SHP77 (cell line): Measurements from ENCODE around the gene HOXB6.

ENCODE experiments used
- DNase-seq, 2 experiments: peaks; one replicate each; lab custom pipeline; 2025; lab: John Stamatoyannopoulos, UW

HOXB6 gene

DNA sequence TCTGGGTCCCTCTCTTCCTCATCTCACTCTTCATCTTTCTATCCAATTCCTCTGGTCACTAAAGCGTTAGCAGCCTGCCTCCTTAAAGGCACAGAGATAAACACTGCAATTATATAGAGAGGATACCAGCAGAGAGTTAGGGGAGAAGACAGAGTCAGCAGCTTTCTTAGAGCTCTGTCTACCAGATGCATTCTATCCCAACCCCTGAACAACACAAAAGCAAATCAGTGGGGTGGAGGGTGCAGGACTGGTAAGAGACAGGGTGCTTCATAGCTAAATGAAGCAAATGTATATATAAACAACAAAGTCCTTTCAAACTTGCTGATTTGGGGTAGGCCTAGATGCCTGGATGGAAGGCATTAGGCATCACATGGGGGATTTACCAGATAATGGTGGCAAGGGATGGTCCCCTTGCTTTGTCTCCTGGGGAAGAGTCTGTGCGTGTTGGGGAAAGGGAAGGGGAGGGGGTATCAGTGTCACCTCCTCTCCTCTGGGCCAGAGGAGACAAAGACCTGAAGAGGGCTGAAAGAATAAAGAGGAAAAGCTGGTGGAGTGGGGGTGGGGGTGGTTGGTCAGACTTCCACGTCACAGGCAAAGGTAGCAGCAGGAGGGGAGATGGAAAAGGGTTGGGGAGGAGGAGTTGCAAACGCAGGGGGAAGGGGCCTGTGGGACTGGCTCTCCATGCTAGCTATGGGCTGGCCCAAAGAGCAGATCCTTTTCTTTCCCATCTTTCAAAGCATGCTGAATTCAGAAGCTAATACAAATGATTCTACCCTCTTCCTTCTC lies 38.7 kb downstream of the HOXB6 start:
- no peak for DNase-seq

DNA sequence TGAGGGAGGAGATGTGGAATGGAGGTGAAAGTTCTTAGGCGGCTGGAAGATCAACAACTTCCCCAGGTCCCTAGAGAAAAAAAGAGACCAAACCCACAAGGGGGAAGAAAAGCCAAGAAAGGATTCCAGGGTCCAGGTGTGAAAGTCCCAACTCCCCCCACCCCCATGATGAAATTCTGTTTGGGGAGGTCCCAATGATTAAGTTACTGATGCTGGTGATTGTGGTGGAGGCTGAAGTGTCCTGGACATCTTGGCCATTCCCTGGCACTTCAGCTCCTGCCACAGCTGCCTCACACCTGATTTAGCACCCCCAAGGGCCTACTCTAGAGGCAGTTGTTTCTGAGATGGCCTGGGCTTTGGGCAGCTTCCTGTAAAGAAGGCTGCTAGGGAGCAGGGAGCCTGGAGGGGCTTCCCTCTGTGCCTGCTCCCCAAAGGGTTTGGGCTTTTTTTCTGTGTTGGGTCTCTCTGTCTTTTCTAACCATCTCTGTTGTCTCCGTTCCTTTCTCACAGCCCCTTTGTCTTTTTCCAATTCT lies 39.7 kb downstream of the HOXB6 start:
- DNase-seq = no peak

DNA sequence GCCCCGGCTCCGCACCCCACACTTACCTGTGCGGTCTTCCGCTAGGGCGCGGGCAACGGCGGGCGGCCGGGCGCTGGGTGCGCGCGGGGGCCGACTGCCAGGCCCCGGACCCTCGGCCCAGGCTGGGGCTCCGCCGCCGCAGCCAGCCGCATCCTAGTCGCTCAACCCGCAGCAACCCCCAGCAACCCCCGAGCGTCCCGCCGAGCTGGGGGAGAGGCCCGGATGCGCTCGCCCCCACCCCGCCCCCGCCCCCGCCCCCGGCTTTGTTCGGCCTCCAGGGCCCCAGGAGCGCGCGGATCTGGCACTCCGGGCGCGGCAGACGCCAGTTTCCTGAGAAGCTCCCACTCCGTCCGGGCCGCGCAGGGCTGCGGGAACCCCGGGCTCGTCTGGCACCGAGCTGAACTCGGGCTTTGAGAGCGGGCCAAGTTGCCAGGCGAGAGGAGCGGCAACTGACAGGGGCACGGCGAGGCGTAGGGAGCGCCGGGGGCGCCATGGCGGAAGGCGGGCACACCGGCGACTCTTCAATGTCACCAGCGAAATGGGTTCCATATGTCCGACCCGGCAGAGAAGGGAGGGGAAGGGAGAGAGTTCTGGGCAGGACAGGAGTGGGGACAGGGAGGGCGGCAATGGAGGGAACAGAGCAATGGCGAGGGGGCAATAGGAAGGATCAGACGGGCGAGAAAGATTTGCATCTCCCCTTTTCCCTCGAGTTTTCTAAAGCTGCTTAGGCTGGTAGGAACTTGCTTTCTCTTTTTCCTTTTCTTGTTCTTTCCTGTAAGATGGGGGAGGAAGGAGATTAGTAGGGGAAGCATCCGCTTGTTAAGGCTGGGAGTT lies 40.4 kb downstream of the HOXB6 start:
- no peak for DNase-seq

DNA sequence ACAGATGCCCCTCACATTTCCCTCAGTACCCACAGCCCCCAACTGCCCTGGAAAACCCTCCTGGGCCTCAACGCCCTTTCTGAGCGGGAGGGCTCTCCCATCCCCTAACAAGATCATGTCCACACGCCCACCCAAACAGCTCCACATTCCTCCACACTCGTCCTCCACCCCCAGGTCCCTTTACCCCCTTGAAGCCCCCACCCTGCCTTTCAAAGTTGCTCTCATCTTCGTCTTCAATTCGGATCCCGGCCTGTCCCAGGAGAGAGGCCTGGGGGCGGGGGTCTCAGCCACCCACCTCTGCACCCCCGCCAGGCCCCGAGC lies 41.0 kb downstream of the HOXB6 start:
- DNase-seq = no peak

DNA sequence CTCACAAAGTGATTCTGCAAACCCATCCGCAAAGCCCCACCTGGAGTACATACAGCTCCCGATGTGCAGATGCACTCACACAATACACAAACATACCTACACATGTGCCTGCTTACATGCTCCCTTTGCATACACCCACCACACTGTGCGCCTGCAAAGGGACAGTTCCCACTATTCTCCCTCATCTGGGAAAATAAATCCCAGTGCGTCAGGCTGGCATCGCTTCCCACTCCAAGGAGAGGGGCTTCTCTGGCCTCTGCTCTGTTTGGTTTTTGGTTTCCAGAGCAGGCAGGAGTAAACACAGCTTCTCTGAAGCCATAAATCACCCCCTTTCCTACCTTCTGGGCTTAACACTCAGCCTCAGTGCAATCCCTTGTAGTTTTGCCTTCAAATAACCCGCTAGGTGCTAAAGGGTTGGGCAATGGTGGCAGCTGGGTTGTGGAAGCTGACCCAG lies 41.4 kb downstream of the HOXB6 start:
- DNase-seq = peak; percentile 25 to 31

DNA sequence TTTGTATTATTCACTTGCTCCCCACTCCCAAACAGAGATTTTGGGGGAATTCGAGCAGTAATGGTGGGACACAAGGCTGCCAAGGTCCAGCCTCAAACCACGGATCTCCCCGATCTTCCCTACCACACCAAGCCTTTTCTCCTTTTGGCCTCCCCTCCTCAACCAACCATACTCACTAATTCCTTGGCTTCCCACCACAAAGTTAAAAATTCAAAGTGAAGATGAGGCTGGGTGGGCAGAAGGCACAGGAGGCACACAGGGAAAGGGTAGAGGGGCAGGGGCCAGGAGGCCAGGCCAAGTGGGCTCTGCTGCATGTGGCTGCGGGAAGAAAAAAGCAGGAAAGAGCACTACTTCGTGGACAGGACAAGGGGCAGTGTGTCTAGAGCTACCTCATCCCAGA lies 41.9 kb downstream of the HOXB6 start:
- no peak for DNase-seq

DNA sequence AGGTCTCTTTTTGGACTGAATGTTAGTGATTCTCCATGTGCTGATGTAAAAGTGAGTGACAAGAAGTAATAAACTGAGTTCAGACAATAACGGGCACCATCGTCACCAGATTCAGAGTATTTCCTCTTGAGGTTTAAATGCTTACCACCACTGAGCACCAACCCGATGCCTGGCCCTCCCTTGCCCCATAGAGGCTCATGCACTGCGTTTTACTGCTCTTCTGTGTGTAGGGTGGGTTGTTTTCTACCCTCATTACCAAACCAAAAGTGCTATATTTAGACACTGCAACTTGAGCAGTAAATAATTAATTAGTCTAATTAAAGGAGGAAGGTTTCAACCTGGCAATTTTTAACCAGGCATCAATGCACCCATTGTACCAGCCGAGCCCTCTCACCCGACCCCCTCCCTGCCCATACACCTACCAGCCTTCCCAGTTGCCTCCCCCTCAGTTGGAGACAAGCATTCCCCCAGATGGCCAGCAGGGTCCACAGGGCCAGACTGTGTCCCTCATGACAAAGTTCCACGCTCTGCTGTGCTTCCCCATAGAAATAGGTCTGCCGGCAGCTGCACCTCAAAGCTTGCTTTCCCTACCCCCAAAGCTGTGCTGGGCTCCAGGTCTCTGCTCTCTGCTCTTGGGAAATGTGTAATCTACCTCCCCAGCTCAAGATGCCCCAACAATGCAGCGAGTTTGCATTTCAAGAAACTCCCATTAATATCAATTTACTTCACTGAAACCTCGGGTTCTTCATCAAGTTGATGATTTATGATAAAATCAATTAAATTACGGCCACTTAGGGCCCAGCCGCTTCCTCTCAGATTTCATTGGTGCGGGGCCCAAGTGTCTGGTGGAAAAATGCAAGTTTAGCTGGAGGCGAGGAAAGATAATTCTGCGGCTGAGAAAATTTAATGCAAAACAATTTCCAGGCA lies 42.6 kb downstream of the HOXB6 start:
- peak in 1 of 2 experiments; percentile 6 for DNase-seq

DNA sequence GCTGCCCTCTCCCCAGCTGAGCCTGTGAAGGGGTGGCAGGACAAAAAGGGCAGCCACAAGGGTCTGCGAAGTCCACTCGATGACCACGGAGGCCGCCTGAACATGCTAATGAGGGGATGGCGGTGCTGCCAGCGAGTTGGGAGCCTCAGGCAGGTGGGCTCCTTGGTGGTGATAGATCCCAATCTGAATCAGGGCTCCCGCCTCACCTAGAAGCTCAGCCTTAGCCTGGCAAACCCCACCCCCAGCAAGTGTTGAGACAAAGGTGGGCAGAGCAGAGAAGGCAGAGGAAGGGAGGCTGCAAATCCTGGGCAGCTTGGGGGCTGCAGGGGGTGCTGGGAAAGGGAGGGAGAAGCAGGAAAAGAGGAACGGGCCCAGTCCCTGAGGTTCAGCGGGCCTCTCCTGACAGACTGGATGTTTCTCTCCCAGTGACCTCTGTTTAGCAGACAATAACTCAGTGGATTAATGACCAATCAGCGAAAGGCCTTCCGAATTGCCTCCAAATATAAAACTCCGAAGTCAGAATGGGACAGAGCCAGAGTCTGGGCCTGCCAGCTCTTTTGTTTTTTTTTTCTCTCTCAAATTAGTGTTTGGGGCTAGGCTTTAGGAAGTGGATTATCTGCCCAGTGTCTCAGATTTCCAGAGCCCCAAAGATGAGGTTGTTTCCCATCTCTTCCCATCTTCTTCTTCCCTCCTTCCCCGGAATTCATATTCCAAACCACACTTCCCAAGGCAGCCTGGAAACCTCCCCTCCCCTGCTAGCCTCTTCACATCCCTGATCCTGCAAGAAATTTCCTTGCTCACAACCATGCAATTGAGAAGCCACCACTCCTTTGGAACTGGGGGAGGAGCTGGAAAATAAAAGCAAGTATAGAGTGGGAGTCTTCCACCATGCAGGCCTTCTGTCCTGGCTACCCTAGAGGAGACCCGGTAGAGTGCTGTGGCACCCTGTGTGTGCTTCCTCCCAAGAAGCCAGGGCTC lies 44.7 kb downstream of the HOXB6 start:
- no peak for DNase-seq

DNA sequence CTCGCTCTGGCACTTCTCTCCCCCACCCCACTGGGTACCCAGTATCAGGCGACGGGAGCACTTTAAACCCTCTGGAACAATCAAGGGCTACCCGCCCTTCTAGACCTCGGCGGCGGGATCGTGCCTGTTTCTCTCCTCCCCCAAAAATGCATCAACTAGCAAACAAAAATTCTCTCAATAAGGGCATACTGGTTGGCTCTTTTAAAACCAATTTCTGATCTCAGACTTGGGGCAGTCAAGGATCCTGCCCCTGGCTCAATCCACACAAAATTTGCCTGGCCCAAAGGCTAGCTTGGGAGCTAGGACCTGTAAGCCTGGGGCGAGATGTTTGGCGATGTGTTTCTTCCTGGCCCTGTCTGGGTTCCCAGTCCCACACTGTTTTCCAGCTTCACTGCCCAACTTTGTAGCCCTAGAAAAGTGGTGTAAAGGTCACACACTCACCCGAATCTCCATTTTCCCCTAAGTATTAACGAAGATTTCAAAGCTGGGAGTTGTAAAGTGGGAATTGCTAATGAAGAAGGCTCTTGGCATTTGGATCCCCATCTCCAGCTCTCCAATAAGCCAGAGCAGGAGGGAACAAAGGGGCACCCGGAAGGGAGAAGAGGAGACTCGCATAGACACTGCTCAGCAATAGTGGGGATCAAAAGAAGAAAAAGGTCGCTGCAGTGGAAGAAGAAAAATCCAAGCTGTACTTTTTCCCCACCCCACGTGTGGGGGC lies 45.5 kb downstream of the HOXB6 start:
- no peak for DNase-seq

DNA sequence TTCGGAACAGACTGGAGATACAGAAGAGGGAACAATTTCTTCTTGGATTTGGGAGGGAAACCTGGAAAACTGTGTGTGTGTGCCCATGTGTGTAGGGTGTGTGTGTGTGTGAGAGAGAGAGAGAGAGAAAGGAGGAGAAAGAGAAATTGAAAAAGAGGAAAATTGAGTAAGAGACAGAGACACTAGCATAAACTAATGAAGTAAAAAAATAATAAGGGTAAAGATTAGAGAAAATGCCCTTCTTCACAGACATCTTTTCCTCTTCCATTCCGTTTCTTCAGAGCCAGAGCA lies 46.0 kb downstream of the HOXB6 start:
- no peak for DNase-seq

DNA sequence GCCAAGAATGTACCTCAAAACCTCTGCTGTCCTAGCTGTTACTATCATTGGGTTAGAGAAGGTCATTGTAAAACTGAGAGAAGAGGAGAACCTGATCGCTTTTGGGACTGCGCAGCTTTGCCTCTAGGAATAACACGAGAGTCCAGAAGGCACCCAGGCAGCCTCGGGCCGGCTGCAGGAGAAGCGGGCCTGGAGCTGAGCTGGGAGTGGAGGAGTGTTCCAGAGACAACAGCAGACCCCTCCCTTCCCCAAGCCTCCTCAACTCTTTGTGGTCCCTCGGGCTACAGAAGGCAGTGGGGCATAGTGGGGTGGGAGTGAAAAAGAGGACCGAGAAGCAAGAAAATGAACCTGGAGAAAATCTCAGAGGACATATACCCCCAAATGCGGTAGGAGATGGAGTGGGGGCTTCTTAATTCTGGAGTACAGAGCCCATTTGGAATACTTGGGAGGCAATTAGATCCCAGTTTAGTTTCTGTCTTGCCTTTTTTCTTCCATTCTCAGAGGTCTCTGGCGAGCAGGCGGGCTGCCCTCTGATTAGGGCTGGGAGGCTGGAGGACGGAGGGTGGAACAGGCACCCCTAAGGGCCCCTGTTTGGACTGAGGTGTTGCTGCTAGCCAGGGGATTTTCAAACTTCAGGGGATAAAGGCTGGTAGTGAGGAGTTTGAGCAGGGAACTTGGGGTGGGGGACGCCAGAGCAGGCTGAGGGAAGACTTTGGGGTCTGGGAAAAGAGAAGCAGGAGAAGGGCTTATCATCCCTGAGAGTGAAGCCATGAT lies 46.5 kb downstream of the HOXB6 start:
- no peak for DNase-seq

DNA sequence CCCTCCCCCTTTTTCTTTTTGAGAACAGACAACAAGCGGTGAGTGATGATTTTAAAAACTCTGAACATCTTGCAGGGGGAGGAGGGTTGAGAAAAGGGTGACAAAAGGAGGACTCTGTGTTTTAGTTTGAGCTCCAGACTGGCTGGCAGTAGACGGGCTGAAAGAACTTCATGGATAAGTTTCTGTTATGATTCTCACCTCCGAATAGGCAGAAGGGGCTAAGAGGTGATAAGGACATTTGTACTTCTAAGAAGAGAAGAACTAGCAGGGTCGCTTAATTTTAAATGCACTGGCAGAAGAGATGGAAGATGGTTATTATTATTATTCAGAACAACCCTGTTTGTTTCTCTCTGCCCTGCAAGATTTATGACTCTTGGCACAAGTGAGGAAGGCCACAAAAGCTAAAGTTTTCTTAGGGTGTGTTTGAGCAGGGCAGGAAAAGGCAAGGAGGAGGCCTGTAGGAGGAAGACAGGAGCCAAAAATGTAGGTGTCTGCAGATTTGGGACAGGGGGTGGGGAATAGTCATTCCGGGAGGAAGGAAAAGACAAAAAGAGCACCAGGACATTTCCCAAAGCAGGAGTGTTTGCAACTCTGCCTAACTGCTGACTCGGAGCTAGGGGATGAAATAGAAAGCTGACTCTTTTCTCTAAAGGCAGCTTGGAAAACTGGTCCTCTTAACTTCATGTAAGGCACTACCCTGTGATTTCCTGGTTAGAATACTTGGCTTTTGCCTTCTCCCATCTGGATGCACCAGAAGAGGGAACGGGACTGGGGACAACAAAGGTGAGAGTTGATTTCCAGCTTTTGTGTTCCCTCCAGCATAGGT lies 48.0 kb downstream of the HOXB6 start:
- no peak for DNase-seq

DNA sequence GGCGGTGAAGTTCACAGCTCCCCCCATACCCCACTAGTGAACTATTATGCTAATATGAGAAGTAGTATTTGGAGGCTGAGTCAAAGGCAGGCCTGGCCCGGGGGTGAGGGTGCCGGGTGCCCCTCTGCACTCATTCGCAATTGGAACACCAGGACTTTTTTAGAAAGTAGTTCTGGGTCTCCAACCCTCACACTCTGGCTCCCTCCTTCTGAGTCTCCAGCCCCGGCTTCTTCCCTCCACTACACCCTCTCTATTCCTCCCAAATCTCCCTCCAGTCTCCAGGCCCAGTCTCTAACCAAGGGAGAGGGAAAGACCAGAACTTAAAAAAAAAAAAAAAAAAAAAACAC lies 48.6 kb downstream of the HOXB6 start:
- no peak for DNase-seq

DNA sequence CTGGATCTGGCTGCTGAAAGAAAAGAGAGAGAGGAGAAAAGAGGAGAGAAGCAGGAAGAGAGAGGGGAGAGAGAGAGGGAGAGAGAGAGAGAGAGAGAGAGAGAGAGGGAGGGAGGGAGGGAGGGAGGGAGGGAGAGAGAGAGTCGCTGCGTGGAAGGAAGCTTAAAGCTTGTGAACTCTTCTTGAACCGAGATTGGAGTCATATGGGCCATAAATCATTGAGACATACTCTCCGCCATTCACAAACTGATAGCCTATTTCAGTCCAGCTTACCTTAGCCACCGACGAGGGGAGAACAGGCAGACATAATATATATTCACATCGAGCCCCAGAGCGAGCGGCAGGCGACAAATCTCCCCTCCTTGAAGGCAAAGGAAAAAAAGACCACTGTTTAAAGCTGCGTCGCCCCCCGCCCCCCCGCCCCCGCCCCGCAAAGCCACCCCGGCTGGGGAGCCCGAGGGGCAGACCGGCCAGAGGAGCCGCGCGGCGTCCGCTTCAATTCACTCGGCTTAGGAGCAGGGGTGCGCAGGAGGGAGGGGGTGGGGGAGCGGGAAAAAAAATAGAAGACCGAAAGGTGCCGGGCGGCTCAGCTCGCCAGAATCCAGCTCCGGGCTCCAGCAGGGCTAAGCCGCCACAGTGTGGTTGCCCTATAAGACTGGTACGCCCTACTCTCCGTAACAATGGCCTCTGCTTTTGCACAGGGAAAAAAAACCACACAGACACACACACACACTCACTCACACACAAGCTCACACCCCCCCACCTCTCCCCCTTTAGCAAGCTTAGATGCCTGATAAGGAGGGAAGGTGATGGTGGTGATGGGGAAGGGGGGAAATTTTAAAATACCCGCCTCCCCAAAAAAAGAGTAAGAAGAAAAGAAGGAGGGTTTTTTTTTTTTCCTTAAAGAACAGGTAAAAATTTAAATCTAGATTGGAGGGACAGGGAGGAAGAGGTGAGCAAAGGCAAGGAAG lies 49.2 kb downstream of the HOXB6 start:
- peak in 1 of 2 experiments; percentile 20 for DNase-seq

DNA sequence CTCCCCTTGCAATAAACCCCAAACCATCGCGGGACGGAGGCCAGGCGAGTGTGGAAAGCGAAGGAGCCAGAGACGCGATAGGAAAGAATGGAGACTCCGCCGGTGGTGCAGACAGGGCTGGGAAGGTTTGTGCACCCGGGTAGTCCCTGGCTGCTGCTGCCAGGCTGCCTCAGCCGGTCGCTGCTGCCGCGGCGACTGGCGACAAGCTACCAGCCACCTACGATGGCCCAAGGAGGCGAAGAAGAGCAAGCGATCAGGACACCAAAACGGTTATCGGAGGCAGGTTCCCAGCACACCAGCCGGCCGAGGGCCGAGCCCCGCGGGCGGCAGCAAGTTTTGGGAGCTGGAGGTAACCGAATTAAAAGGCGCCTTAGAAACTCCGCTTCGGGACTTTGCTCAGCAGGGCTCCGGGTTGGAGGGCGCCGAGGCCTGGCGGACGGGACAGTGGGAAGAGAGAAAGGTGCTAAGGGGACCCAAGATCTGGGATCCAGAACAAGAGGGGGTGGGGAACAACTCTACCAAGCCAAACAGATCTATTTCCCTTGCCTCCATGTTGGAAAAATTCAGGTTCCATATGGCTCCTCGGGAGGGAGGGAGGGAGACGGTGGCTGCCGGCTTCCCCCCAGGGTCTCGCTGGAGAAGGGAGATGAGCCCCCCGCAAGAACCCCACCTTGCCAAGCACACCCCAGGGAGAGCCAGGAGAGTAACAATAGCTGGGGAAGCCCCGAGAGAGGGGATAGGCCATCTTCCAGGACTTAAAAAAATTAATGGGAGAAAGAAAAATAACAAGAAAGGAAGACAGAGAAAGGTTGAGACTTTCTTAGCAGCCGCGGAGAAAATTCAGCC lies 50.2 kb downstream of the HOXB6 start:
- peak in 1 of 2 experiments; percentile 11 for DNase-seq

DNA sequence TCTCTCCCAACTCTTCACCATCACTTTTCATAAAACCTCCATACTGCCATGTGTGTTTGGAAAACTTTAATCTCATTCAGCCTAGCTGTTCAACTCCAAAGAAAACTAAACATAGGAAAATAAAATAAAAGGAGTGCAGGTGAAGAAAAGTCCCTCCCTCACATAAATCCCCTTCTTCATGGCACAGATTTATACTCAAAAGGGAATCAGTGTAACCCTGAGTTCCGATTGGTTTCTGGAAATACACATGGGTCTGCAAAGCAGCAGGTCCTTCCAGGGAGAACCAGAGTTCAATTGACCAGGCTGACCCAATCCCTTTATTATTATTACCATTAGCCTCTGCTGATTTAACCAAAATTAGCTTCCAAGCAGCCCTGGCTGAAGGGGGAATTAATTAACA lies 51.0 kb downstream of the HOXB6 start:
- DNase-seq = no peak

DNA sequence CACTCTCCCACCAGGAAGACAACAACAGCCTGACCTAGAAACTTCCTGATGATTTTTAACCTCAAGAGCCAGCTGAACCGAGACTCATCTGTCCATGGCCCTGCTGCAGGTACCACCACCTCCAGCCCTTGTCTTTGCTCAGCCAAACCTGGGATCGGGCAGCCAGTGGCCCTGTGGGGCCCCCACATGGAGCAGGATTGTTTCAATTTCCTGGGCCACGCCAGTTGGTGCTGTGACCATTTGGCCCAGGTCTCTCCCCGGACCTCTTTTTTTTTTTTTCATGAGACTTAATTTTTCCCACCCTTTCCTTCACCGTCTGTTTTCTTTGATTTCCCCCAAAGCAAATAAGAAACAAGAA lies 51.6 kb downstream of the HOXB6 start:
- DNase-seq = no peak
